HCT116 (cell line): ENCODE measurements around the gene IL1RAPL1. TPM values are rescaled to one million over a fixed set of nuclear protein-coding genes. Genes with fewer than 3 reads are reported as not detected.

Experiments used
- ATAC-seq: fragments of 200-7000 bp; cut with Tn5 transposase; 2 replicates; pipeline ENCODE4 v1.9.1; 2020; ENCODE audit warnings: mild to moderate bottlenecking, moderate library complexity
- BruUV-seq: library from RNA; stranded (reverse); fragments of 400-500 nt; replicated peaks from 2 replicates; lab custom pipeline; 2021; lab: Mats Ljungman, UMichigan
- CTCF ChIA-PET: fragments of 300-600 bp; sonication (Branson Sonifier 250); formaldehyde crosslinking; loops from one replicate; lab custom pipeline; 2021; ENCODE audit warnings: antibody characterized with exemption; lab: Charles Lee
- POLR2A ChIA-PET: fragments of 300-600, 350-600 bp; sonication (Branson Sonifier 250); formaldehyde crosslinking; loops from one replicate; lab custom pipeline; 2021; ENCODE audit warnings: antibody characterized with exemption; lab: Charles Lee
- RAD21 ChIA-PET, 2 experiments: fragments of 300-600 bp; sonication (Branson Sonifier 250); formaldehyde crosslinking; loops; one replicate each; lab custom pipeline; 2023; ENCODE audit warnings: low total read pairs in 2 of 2; ENCODE audit not compliant: uncharacterized antibody in 2 of 2, unreplicated experiment in 2 of 2, low non-redundant PET in 1 of 2; lab: Charles Lee
- DNase-seq: peaks from one replicate; pipeline ENCODE4 v3.0.0-alpha.2; 2010; ENCODE audit warnings: low read depth, low spot score
- H2AFZ ChIP-seq: fragments of 200-600 bp; shearing (Covaris generic), sonication (generic); 2 replicates; pipeline ENCODE4 v1.6.1; 2017; ENCODE audit warnings: low read depth, mixed run types, mixed read lengths, antibody characterized with exemption, low read length; ENCODE audit not compliant: poor library complexity, severe bottlenecking
- H3K27ac ChIP-seq: 2 replicates; pipeline ENCODE4 v1.5.1; 2012; ENCODE audit warnings: low read depth, low read length
- H3K27me3 ChIP-seq: fragments of 200-600 bp; sonication (generic); 2 replicates; pipeline ENCODE4 v1.6.1; 2016; ENCODE audit warnings: mixed run types, low read length, mixed read lengths; ENCODE audit not compliant: insufficient read depth
- H3K36me3 ChIP-seq, 2 experiments: fragments of 200-500 bp in 1 of 2; fragments of 200-600 bp in 1 of 2; sonication (Bioruptor generic) in 1 of 2; sonication (generic) in 1 of 2; 2 replicates each; pipeline versions ENCODE4 v1.5.1 to v1.6.1; 2014 to 2016; ENCODE audit warnings: low read length in 2 of 2, inconsistent platforms in 1 of 2, mixed read lengths in 1 of 2, mixed run types in 1 of 2; ENCODE audit not compliant: insufficient read depth in 2 of 2, control insufficient read depth in 1 of 2
- H3K4me1 ChIP-seq, 2 experiments: fragments of 200-600 bp in 1 of 2; sonication (generic) in 1 of 2; 2 replicates each; pipeline versions ENCODE4 v1.5.1 to v1.6.1; 2012 to 2017; ENCODE audit warnings: low read length in 2 of 2, inconsistent platforms in 1 of 2, mild to moderate bottlenecking in 1 of 2, mixed read lengths in 1 of 2, mixed run types in 1 of 2, moderate library complexity in 1 of 2; ENCODE audit not compliant: insufficient read depth in 2 of 2, control insufficient read depth in 1 of 2
- H3K4me2 ChIP-seq: fragments of 200-600 bp; sonication (generic); 2 replicates; pipeline ENCODE4 v1.6.1; 2017; ENCODE audit warnings: mixed run types, low read length, mixed read lengths
- H3K4me3 ChIP-seq, 2 experiments: fragments of 200-600 bp in 1 of 2; sonication (generic) in 1 of 2; replicated peaks in 1 of 2; 2 replicates each; pipeline ENCODE4 v1.5.1; 2011 to 2016; ENCODE audit warnings: low read length in 2 of 2, control low read depth in 1 of 2, low read depth in 1 of 2, mild to moderate bottlenecking in 1 of 2, mixed read lengths in 1 of 2, mixed run types in 1 of 2
- H3K79me2 ChIP-seq: fragments of 200-600 bp; sonication (generic); 2 replicates; pipeline ENCODE4 v1.6.1; 2017; ENCODE audit warnings: mild to moderate bottlenecking, mixed run types, low read length, moderate library complexity, mixed read lengths; ENCODE audit not compliant: insufficient read depth
- H3K9ac ChIP-seq: fragments of 200-600 bp; sonication (generic); 2 replicates; pipeline ENCODE4 v1.6.1; 2016; ENCODE audit warnings: low read length, mixed read lengths
- H3K9me2 ChIP-seq: fragments of 200-600 bp; sonication (generic), shearing (Covaris generic); 2 replicates; pipeline ENCODE4 v1.6.1; 2017; ENCODE audit warnings: mixed run types, mild to moderate bottlenecking, moderate library complexity; ENCODE audit not compliant: insufficient read depth
- H3K9me3 ChIP-seq, 2 experiments: fragments of 200-500 bp in 1 of 2; fragments of 200-600 bp in 1 of 2; sonication (Bioruptor generic) in 1 of 2; sonication (generic) in 1 of 2; 2 replicates each; pipeline ENCODE4 v1.6.1; 2014 to 2017; ENCODE audit warnings: low read length in 2 of 2, mixed read lengths in 2 of 2, inconsistent platforms in 1 of 2, low read depth in 1 of 2, mild to moderate bottlenecking in 1 of 2, mixed run types in 1 of 2, moderate library complexity in 1 of 2; ENCODE audit not compliant: control insufficient read depth in 1 of 2, insufficient read depth in 1 of 2
- H4K20me1 ChIP-seq: fragments of 200-600 bp; sonication (generic), shearing (Covaris generic); 2 replicates; pipeline ENCODE4 v1.6.1; 2017; ENCODE audit warnings: mixed run types, mild to moderate bottlenecking, moderate library complexity; ENCODE audit not compliant: insufficient read depth
- CBX3 ChIP-seq: IDR thresholded peaks from 2 replicates; pipeline ENCODE4 v1.6.1; 2012; ENCODE audit warnings: low read depth
- CTCF ChIP-seq, 3 experiments: fragments of 200-600 bp in 1 of 3; sonication (generic) in 1 of 3; IDR thresholded peaks in 2 of 3; conservative IDR thresholded peaks in 1 of 3; 2 replicates each; pipeline ENCODE4 v1.5.1; 2012 to 2017; ENCODE audit warnings: low read depth in 2 of 3, low read length in 2 of 3, antibody characterized with exemption in 1 of 3, borderline replicate concordance in 1 of 3, control low read depth in 1 of 3, mild to moderate bottlenecking in 1 of 3, mixed read lengths in 1 of 3, mixed run types in 1 of 3, moderate library complexity in 1 of 3; ENCODE audit not compliant: insufficient read depth in 1 of 3
- EGR1 ChIP-seq: IDR thresholded peaks from 2 replicates; pipeline ENCODE4 v1.6.1; 2012; ENCODE audit warnings: low read depth
- ELF1 ChIP-seq: IDR thresholded peaks from 2 replicates; pipeline ENCODE4 v1.6.1; 2012; ENCODE audit warnings: low read depth, borderline replicate concordance
- EZH2 ChIP-seq: fragments of 200-600 bp; sonication (generic); IDR thresholded peaks from 2 replicates; pipeline ENCODE4 v1.6.1; 2017; ENCODE audit warnings: antibody characterized with exemption, mixed run types
- EZH2phosphoT487 ChIP-seq: fragments of 200-600 bp; IDR thresholded peaks from 2 replicates; pipeline ENCODE4 v1.6.1; 2018; ENCODE audit warnings: antibody characterized with exemption, borderline replicate concordance
- JUND ChIP-seq: IDR thresholded peaks from 2 replicates; pipeline ENCODE4 v1.6.1; 2012
- MAX ChIP-seq: IDR thresholded peaks from 2 replicates; pipeline ENCODE4 v1.6.1; 2012
- RAD21 ChIP-seq: IDR thresholded peaks from 2 replicates; pipeline ENCODE4 v1.6.1; 2012; ENCODE audit warnings: low read depth, mild to moderate bottlenecking
- REST ChIP-seq: IDR thresholded peaks from 2 replicates; pipeline ENCODE4 v1.6.1; 2012; ENCODE audit warnings: low read depth
- SIN3A ChIP-seq: IDR thresholded peaks from 2 replicates; pipeline ENCODE4 v1.6.1; 2012; ENCODE audit warnings: low read depth
- SRF ChIP-seq: IDR thresholded peaks from 2 replicates; pipeline ENCODE4 v1.6.1; 2012; ENCODE audit warnings: low read depth
- TCF7L2 ChIP-seq: IDR thresholded peaks from 2 replicates; pipeline ENCODE4 v1.7.0; 2011; ENCODE audit warnings: borderline replicate concordance, inconsistent platforms; ENCODE audit not compliant: insufficient read depth, insufficient read length; ENCODE audit errors: extremely low read depth
- ZFX ChIP-seq: fragments of 450-650 bp; IDR thresholded peaks from 2 replicates; pipeline ENCODE4 v1.6.1; 2017
- ZNF274 ChIP-seq: fragments of 200-500 bp; sonication (Bioruptor generic); IDR thresholded peaks from 2 replicates; pipeline ENCODE4 v1.6.1; 2014; ENCODE audit warnings: mild to moderate bottlenecking, low read depth, low read length, inconsistent platforms
- intact Hi-C: fragments of 100-400 bp; cut with micrococcal nuclease; formaldehyde crosslinking; loops from 2 replicates; pipeline ENCODE4 v1.10.0; 2022
- total RNA-seq: library from RNA; stranded (reverse); gene quantifications from one replicate; pipeline ENCODE4 v1.2.1, GENCODE V29; 2021; ENCODE audit not compliant: unreplicated experiment

Gene IL1RAPL1
- total RNA-seq, 1 experiment from 2014 or later: 2.8 TPM

- no peaks in the 10 kb centered on the region for H3K4me1 ChIP-seq
- no peak overlapping the region for H2AFZ ChIP-seq
- intact Hi-C loops: no loop called here
- BruUV-seq: no TSS peak
- H3K9me3 ChIP-seq: no peaks in the 10 kb centered on the region
- H3K4me2 ChIP-seq: no peak overlapping the region
- H3K27ac ChIP-seq: no peak overlapping the region
- H3K79me2 ChIP-seq: no peaks in the 10 kb centered on the region
- POLR2A ChIA-PET: no interaction called here
- H3K36me3 ChIP-seq: no peaks in the 10 kb centered on the region
- no peak overlapping the region for H3K9ac ChIP-seq
- no peak overlapping the region for H3K4me3 ChIP-seq
- no peaks in the 10 kb centered on the region for H3K9me2 ChIP-seq
- TF ChIP-seq JUND: no peak
- no peak for TF ChIP-seq RAD21
- no peak for TF ChIP-seq ZFX
- no peak for TF ChIP-seq MAX
- no peak for TF ChIP-seq REST
- no peak for TF ChIP-seq EZH2phosphoT487
- TF ChIP-seq CTCF (IDR thresholded peaks at IDR 0.05 in 2 of 3, conservative IDR thresholded peaks at IDR 0.05 in 1 of 3; ENCODE audit: borderline replicate concordance in 1 of 3, insufficient read depth in 1 of 3, low read depth in 2 of 3, low read length in 2 of 3): no peak
- TF ChIP-seq CBX3: no peak
- TF ChIP-seq SRF: no peak
- no peak for TF ChIP-seq SIN3A
- no peak for TF ChIP-seq ELF1
- TF ChIP-seq TCF7L2: no peak
- TF ChIP-seq EZH2: no peak
- TF ChIP-seq ZNF274: no peak
- no peak for TF ChIP-seq EGR1
- H3K27me3 ChIP-seq: no peaks in the 10 kb centered on the region
- no peak for DNase-seq
- no peaks in the 10 kb centered on the region for H4K20me1 ChIP-seq
- RAD21 ChIA-PET: no interaction called here
- no peak for ATAC-seq
- CTCF ChIA-PET: no interaction called here
These were observed 543.7 kb downstream of the IL1RAPL1 start for GRCh38 chrX:29130905-29131304.
